IMR-90 (cell line): ENCODE data around the gene LMTK2. TPM values are rescaled to one million over a fixed set of nuclear protein-coding genes. Genes with fewer than 3 reads are reported as not detected.

Experiments used
- ATAC-seq: fragments of 200-7000 bp; cut with Tn5 transposase; 2 replicates; pipeline ENCODE4 v1.9.1; 2020; ENCODE audit warnings: low read depth, mild to moderate bottlenecking, moderate library complexity
- BruUV-seq: library from RNA; stranded (reverse); fragments of 400-500 nt; replicated peaks from 2 replicates; lab custom pipeline; 2021; lab: Mats Ljungman, UMichigan
- CTCF ChIA-PET: fragments of 300-600 bp; formaldehyde crosslinking; extraction: SDS; loops from one replicate; lab custom pipeline; 2021; ENCODE audit warnings: antibody characterized with exemption; lab: Yijun Ruan, JAX
- POLR2A ChIA-PET: fragments of 300-600 bp; sonication (Branson Sonifier 250); formaldehyde crosslinking; loops from one replicate; lab custom pipeline; 2022; ENCODE audit warnings: antibody characterized with exemption; ENCODE audit not compliant: unreplicated experiment; lab: Charles Lee
- DNase-seq: peaks from one replicate; pipeline ENCODE4 v3.0.0; 2013
- H2AFZ ChIP-seq: replicated peaks from 2 replicates; pipeline ENCODE3; 2013; ENCODE audit warnings: low read length, mild to moderate bottlenecking; ENCODE audit not compliant: poor library complexity
- H2AK5ac ChIP-seq: 2 replicates; pipeline ENCODE4 v1.6.1; 2013; ENCODE audit warnings: low read depth, low read length, inconsistent platforms
- H2AK9ac ChIP-seq: replicated peaks from 2 replicates; pipeline ENCODE3; 2013; ENCODE audit warnings: mild to moderate bottlenecking, low read depth, low read length, moderate library complexity; ENCODE audit not compliant: poor library complexity
- H2BK120ac ChIP-seq: 2 replicates; pipeline ENCODE4 v1.6.1; 2013; ENCODE audit warnings: low read depth, low read length, inconsistent platforms
- H2BK15ac ChIP-seq: 3 replicates; pipeline ENCODE4 v1.6.1; 2013; ENCODE audit warnings: low read depth, low read length, inconsistent platforms
- H2BK20ac ChIP-seq: 2 replicates; pipeline ENCODE4 v1.6.1; 2013; ENCODE audit warnings: low read depth, mild to moderate bottlenecking, inconsistent platforms, low read length, moderate library complexity
- H2BK5ac ChIP-seq: 2 replicates; pipeline ENCODE4 v1.6.1; 2013; ENCODE audit warnings: mild to moderate bottlenecking, low read depth, low read length, inconsistent platforms; ENCODE audit not compliant: poor library complexity, severe bottlenecking
- H3K14ac ChIP-seq: replicated peaks from 2 replicates; pipeline ENCODE4 v1.6.1; 2013; ENCODE audit warnings: low read depth, low read length, inconsistent platforms
- H3K18ac ChIP-seq: 2 replicates; pipeline ENCODE4 v1.6.1; 2013; ENCODE audit warnings: low read depth, low read length, control low read depth
- H3K23ac ChIP-seq: 2 replicates; pipeline ENCODE4 v1.6.1; 2013; ENCODE audit warnings: low read depth, low read length, inconsistent platforms
- H3K27ac ChIP-seq: 2 replicates; pipeline ENCODE4 v1.5.1; 2013; ENCODE audit warnings: mild to moderate bottlenecking, control low read depth, low read length; ENCODE audit not compliant: insufficient read depth
- H3K27me3 ChIP-seq: 2 replicates; pipeline ENCODE4 v1.6.1; 2013; ENCODE audit warnings: low read length; ENCODE audit not compliant: control insufficient read depth, insufficient read depth
- H3K36me3 ChIP-seq: 2 replicates; pipeline ENCODE4 v1.6.1; 2013; ENCODE audit warnings: low read length, mixed read lengths; ENCODE audit not compliant: control insufficient read depth, insufficient read depth
- H3K4ac ChIP-seq: 2 replicates; pipeline ENCODE4 v1.6.1; 2013; ENCODE audit warnings: low read depth, low read length, inconsistent platforms
- H3K4me1 ChIP-seq: 2 replicates; pipeline ENCODE4 v1.6.1; 2013; ENCODE audit warnings: low read length, mixed read lengths; ENCODE audit not compliant: control insufficient read depth, insufficient read depth
- H3K4me2 ChIP-seq: 2 replicates; pipeline ENCODE4 v1.6.1; 2013; ENCODE audit warnings: low read depth, mild to moderate bottlenecking, control low read depth, low read length, moderate library complexity
- H3K4me3 ChIP-seq: 2 replicates; pipeline ENCODE4 v1.5.1; 2013; ENCODE audit warnings: low read depth, mild to moderate bottlenecking, control low read depth, low read length, moderate library complexity; ENCODE audit not compliant: insufficient read depth
- H3K56ac ChIP-seq: 2 replicates; pipeline ENCODE4 v1.6.1; 2013; ENCODE audit warnings: low read length, inconsistent platforms; ENCODE audit not compliant: insufficient read depth; ENCODE audit errors: extremely low read depth
- H3K79me1 ChIP-seq, 2 experiments: 2 replicates each; pipeline ENCODE4 v1.6.1; 2013; ENCODE audit warnings: low read length in 2 of 2, inconsistent platforms in 1 of 2, low read depth in 1 of 2
- H3K9ac ChIP-seq: 2 replicates; pipeline ENCODE4 v1.6.1; 2013; ENCODE audit warnings: low read depth, low read length, control low read depth
- H3K9me1 ChIP-seq: 2 replicates; pipeline ENCODE4 v1.6.1; 2013; ENCODE audit warnings: low read length, inconsistent platforms; ENCODE audit not compliant: insufficient read depth
- H3K9me3 ChIP-seq: 2 replicates; pipeline ENCODE4 v1.6.1; 2013; ENCODE audit warnings: low read length; ENCODE audit not compliant: control insufficient read depth, insufficient read depth
- H4K20me1 ChIP-seq: 2 replicates; pipeline ENCODE4 v1.6.1; 2013; ENCODE audit warnings: low read length, inconsistent platforms; ENCODE audit not compliant: insufficient read depth
- H4K5ac ChIP-seq: 2 replicates; pipeline ENCODE4 v1.6.1; 2013; ENCODE audit warnings: mild to moderate bottlenecking, low read depth, low read length, control low read depth
- H4K8ac ChIP-seq, 2 experiments: 2 replicates each; pipeline ENCODE4 v1.6.1; 2013; ENCODE audit warnings: low read depth in 2 of 2, low read length in 2 of 2, control low read depth in 1 of 2, inconsistent platforms in 1 of 2
- H4K91ac ChIP-seq: 2 replicates; pipeline ENCODE4 v1.6.1; 2013; ENCODE audit warnings: low read depth, low read length, inconsistent platforms; ENCODE audit not compliant: insufficient read depth
- BHLHE40 ChIP-seq: fragments of 150-350 bp; IDR thresholded peaks from 2 replicates; pipeline ENCODE4 v1.6.1; 2016; ENCODE audit warnings: mild to moderate bottlenecking, low read depth, low read length
- CHD1 ChIP-seq: IDR thresholded peaks from 2 replicates; pipeline ENCODE4 v1.6.1; 2012; ENCODE audit warnings: low read depth, low read length, improper control_type of control experiment
- FOS ChIP-seq: fragments of 150-350 bp; IDR thresholded peaks from 2 replicates; pipeline ENCODE4 v1.6.1; 2016; ENCODE audit warnings: low read depth, low read length
- MAFK ChIP-seq: IDR thresholded peaks from 2 replicates; pipeline ENCODE4 v1.6.1; 2012; ENCODE audit warnings: low read depth, low read length, improper control_type of control experiment
- MAZ ChIP-seq: IDR thresholded peaks from 2 replicates; pipeline ENCODE4 v1.6.1; 2012; ENCODE audit warnings: low read depth, mild to moderate bottlenecking, low read length, improper control_type of control experiment, moderate library complexity, borderline replicate concordance
- MXI1 ChIP-seq: IDR thresholded peaks from 2 replicates; pipeline ENCODE4 v1.6.1; 2012; ENCODE audit warnings: low read depth, mild to moderate bottlenecking, low read length, moderate library complexity, borderline replicate concordance
- NFE2L2 ChIP-seq: fragments of 150-350 bp; IDR thresholded peaks from 2 replicates; pipeline ENCODE4 v1.6.1; 2016; ENCODE audit warnings: low read depth, mild to moderate bottlenecking, low read length
- POLR2A ChIP-seq: IDR thresholded peaks from 2 replicates; pipeline ENCODE4 v1.6.1; 2012; ENCODE audit warnings: mild to moderate bottlenecking, low read depth, low read length
- RAD21 ChIP-seq: IDR thresholded peaks from 2 replicates; pipeline ENCODE4 v1.6.1; 2012; ENCODE audit warnings: low read length, improper control_type of control experiment
- RCOR1 ChIP-seq: IDR thresholded peaks from 2 replicates; pipeline ENCODE4 v1.6.1; 2012; ENCODE audit warnings: mild to moderate bottlenecking, low read length, improper control_type of control experiment; ENCODE audit not compliant: insufficient replicate concordance
- RFX5 ChIP-seq: IDR thresholded peaks from 2 replicates; pipeline ENCODE4 v1.8.0; 2012; ENCODE audit warnings: low read depth, mild to moderate bottlenecking, low read length, moderate library complexity
- SMC3 ChIP-seq: fragments of 150-350 bp; IDR thresholded peaks from 2 replicates; pipeline ENCODE4 v1.6.1; 2016; ENCODE audit warnings: low read depth, mild to moderate bottlenecking, antibody characterized with exemption, low read length, moderate library complexity
- WGBS, 2 experiments: methylation state at CpG; one replicate each; pipeline versions ENCODE4 v1.1.5 to v1.1.7; 2013; ENCODE audit warnings: missing lambda C conversion rate in 2 of 2; ENCODE audit not compliant: insufficient read length in 1 of 2; ENCODE audit errors: extremely low coverage in 2 of 2; 5-methylcytosine and 5-hydroxymethylcytosine counted together
- dilution Hi-C: fragments of 300-500 bp; cut with HindIII; formaldehyde crosslinking; loops from one replicate; pipeline ENCODE4 v1.14.3; 2018; ENCODE audit warnings: low sequenced_read_pairs; ENCODE audit not compliant: unreplicated experiment
- in situ Hi-C: fragments of 300-500 bp; cut with MboI; formaldehyde crosslinking; loops from 3 replicates; pipeline ENCODE4 v1.14.3; 2019; ENCODE audit warnings: low sequenced_read_pairs, inconsistent platforms, mixed read lengths
- intact Hi-C: fragments of 100-400 bp; cut with micrococcal nuclease; formaldehyde crosslinking; loops from 2 replicates; pipeline ENCODE4 v1.10.0; 2022
- polyA plus RNA-seq, 3 experiments: library from polyadenylated mRNA; depleted of rRNA; stranded (reverse); fragments of >200 nt; gene quantifications; 2 replicates each; pipeline ENCODE4 v1.2.3, GENCODE V29; 2012; ENCODE audit warnings: low replicate concordance in 1 of 3
- total RNA-seq: library from RNA; depleted of rRNA; stranded (reverse); fragments of >200 nt; gene quantifications from 2 replicates; pipeline ENCODE4 v1.2.3, GENCODE V29; 2012
- TF ChIP-seq, protein P1 (sequence below): fragments of 150-350 bp; IDR thresholded peaks from 2 replicates; pipeline ENCODE4 v1.6.1; 2016; ENCODE audit warnings: low read depth, mild to moderate bottlenecking, low read length, moderate library complexity, borderline replicate concordance
- TF ChIP-seq, protein P2 (sequence below): fragments of 150-350 bp; IDR thresholded peaks from 2 replicates; pipeline ENCODE4 v1.6.1; 2017; ENCODE audit warnings: mild to moderate bottlenecking, antibody characterized with exemption, low read length, low read depth
- TF ChIP-seq, protein P3 (sequence below): conservative IDR thresholded peaks from 2 replicates; pipeline ENCODE4 v1.5.1; 2012; ENCODE audit warnings: mild to moderate bottlenecking, low read depth, low read length, improper control_type of control experiment

The LMTK2 gene
- total and polyA plus RNA-seq, 2 of the 4 experiments (the other 2 are of a cell fraction) = 4.4 to 5.0 TPM

DNA sequence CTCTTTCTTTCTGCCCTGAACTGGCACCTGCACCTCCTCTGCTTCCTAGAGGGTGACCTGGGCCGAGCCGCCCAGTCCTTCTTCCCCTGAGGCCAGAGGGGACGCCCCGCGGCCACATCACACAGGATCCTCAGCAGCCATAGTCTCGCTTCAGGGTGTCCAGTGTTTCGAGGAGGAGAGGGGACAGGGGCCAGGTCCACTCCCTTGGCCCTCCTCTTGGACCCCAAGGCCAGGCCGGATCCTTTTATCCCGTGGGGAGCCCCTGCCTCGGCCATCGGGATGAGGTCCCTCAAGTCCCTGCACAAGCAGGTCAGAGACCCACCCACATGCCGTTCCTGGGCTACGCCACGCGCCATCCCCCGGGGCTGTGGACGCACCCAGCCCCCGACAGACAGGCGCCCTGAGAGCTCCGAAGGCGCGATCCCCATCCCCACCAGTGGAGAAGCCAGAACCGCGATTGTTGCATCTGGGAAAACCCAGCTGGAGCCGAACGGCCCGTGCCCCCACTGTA is 108.2 kb downstream of the LMTK2 start:
- DNase-seq (no peak), ATAC-seq (no peak)
- Histone ChIP-seq H3K18ac (no peak overlapping the region), H2AFZ (no peak overlapping the region), H2BK120ac (no peak overlapping the region), H3K27me3 (no peaks in the 10 kb centered on the region), H2AK9ac (no peak overlapping the region), H3K9me3 (no peaks in the 10 kb centered on the region), H2BK15ac (no peak overlapping the region), H3K9ac (no peak overlapping the region), H3K56ac (no peak overlapping the region), H3K4me3 (no peak overlapping the region), H3K4ac (no peak overlapping the region), H3K4me2 (no peak overlapping the region), H4K5ac (no peak overlapping the region), H4K20me1 (no peaks in the 10 kb centered on the region), H3K36me3 (peaks cover 14% of the 10 kb centered on the region), H2AK5ac (no peak overlapping the region), H3K27ac (no peak overlapping the region), H2BK5ac (no peak overlapping the region), H3K14ac (no peak overlapping the region), H3K4me1 (peaks cover 3% of the 10 kb centered on the region), H2BK20ac (no peak overlapping the region), H3K79me1 (no peaks in the 10 kb centered on the region), H4K91ac (no peak overlapping the region), H3K23ac (no peak overlapping the region), H3K9me1 (no peaks in the 10 kb centered on the region), H4K8ac (no peak overlapping the region)
- dilution Hi-C loops (no loop called here), in situ Hi-C loops (no loop called here), intact Hi-C loops (no loop called here)
- POLR2A ChIA-PET = no interaction called here
- 95% methylated on average over 4 of the region's 27 CpGs; no CpG with 5 or more reads in 1 of the 2 experiments for WGBS, 2 experiments
- no TSS peak for BruUV-seq
- TF ChIP-seq NFE2L2 (no peak), MXI1 (no peak), CHD1 (no peak), FOS (no peak), SMC3 (no peak), RFX5 (no peak), MAFK (no peak), POLR2A (no peak), RCOR1 (no peak), MAZ (no peak), BHLHE40 (no peak), RAD21 (no peak)
- TF ChIP-seq, protein P1, sequence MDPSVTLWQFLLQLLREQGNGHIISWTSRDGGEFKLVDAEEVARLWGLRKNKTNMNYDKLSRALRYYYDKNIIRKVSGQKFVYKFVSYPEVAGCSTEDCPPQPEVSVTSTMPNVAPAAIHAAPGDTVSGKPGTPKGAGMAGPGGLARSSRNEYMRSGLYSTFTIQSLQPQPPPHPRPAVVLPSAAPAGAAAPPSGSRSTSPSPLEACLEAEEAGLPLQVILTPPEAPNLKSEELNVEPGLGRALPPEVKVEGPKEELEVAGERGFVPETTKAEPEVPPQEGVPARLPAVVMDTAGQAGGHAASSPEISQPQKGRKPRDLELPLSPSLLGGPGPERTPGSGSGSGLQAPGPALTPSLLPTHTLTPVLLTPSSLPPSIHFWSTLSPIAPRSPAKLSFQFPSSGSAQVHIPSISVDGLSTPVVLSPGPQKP = no peak
- TF ChIP-seq, protein P2, sequence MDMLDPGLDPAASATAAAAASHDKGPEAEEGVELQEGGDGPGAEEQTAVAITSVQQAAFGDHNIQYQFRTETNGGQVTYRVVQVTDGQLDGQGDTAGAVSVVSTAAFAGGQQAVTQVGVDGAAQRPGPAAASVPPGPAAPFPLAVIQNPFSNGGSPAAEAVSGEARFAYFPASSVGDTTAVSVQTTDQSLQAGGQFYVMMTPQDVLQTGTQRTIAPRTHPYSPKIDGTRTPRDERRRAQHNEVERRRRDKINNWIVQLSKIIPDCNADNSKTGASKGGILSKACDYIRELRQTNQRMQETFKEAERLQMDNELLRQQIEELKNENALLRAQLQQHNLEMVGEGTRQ = no peak
- TF ChIP-seq, protein P3, sequence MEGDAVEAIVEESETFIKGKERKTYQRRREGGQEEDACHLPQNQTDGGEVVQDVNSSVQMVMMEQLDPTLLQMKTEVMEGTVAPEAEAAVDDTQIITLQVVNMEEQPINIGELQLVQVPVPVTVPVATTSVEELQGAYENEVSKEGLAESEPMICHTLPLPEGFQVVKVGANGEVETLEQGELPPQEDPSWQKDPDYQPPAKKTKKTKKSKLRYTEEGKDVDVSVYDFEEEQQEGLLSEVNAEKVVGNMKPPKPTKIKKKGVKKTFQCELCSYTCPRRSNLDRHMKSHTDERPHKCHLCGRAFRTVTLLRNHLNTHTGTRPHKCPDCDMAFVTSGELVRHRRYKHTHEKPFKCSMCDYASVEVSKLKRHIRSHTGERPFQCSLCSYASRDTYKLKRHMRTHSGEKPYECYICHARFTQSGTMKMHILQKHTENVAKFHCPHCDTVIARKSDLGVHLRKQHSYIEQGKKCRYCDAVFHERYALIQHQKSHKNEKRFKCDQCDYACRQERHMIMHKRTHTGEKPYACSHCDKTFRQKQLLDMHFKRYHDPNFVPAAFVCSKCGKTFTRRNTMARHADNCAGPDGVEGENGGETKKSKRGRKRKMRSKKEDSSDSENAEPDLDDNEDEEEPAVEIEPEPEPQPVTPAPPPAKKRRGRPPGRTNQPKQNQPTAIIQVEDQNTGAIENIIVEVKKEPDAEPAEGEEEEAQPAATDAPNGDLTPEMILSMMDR = no peak
- CTCF ChIA-PET = no interaction called here
